ENCODE data around the gene CDK15. TPM values are rescaled to one million over a fixed set of nuclear protein-coding genes. Genes with fewer than 3 reads are reported as not detected.

Gene CDK15
- total RNA-seq, 1 donor from 2014 or later: 6.8 TPM

DNA sequence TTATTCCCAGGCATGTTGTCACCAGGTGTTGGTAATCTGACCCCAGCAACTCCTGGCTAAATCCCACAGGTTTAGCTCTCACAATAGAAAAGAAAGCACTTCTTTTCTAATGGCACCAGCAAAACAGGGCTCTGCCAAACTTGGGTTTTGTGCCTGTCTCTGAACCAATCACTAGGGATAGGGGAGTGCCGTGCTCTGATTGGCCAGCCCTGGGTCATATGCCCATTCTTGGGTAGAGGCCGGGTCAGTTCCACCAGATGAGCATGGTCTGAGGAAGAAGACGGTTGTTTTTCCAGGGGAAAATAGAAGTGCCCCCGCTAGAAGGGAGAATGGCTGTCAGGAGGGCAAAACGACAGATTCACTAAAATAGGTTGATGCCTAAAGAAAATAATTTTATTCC is 14.7 kb downstream of the CDK15 start:
- no peak overlapping the region for H3K27ac Mint-ChIP-seq
- peaks cover 19% of the 10 kb centered on the region for H3K4me1 Mint-ChIP-seq
- peaks cover 11% of the 10 kb centered on the region for H3K9me3 Mint-ChIP-seq
- no peak overlapping the region for H3K4me3 Mint-ChIP-seq
- TF ChIP-seq, protein P1, sequence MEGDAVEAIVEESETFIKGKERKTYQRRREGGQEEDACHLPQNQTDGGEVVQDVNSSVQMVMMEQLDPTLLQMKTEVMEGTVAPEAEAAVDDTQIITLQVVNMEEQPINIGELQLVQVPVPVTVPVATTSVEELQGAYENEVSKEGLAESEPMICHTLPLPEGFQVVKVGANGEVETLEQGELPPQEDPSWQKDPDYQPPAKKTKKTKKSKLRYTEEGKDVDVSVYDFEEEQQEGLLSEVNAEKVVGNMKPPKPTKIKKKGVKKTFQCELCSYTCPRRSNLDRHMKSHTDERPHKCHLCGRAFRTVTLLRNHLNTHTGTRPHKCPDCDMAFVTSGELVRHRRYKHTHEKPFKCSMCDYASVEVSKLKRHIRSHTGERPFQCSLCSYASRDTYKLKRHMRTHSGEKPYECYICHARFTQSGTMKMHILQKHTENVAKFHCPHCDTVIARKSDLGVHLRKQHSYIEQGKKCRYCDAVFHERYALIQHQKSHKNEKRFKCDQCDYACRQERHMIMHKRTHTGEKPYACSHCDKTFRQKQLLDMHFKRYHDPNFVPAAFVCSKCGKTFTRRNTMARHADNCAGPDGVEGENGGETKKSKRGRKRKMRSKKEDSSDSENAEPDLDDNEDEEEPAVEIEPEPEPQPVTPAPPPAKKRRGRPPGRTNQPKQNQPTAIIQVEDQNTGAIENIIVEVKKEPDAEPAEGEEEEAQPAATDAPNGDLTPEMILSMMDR (IDR thresholded peaks at IDR 0.05; ENCODE audit: unreplicated experiment): no peak
- peaks cover 6% of the 10 kb centered on the region for H3K36me3 Mint-ChIP-seq
- no peak for DNase-seq (ENCODE audit: low spot score in 2 of 2, unreplicated experiment in 2 of 2)
- no peaks in the 10 kb centered on the region for H3K27me3 Mint-ChIP-seq (ENCODE audit: low read depth)

DNA sequence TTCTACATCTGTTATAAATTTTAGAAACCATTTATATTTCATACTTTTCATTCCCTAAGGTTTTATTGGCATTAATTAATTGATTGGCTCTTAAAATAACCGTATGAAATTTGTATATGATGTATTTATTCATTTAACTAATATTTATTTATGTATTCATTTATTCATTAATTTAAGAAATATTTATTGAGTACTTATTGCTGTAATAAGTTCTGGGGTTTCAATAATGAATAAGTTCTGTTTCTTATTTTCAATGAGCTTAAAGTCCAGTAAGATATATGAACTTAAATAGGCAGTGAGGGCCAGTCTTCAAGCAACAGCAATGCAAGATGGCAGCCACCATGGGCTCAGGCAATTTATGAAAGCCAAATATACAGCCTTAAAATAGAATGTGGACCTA is 17.9 kb downstream of the CDK15 start:
- H3K36me3 Mint-ChIP-seq: no peaks in the 10 kb centered on the region
- H3K4me1 Mint-ChIP-seq: peaks cover 19% of the 10 kb centered on the region
- no peak overlapping the region for H3K27ac Mint-ChIP-seq
- H3K9me3 Mint-ChIP-seq: peaks cover 5% of the 10 kb centered on the region
- H3K4me3 Mint-ChIP-seq: no peak overlapping the region
- TF ChIP-seq, protein P1 (IDR thresholded peaks at IDR 0.05; ENCODE audit: unreplicated experiment): no peak
- DNase-seq (ENCODE audit: low spot score in 2 of 2, unreplicated experiment in 2 of 2): no peak
- no peaks in the 10 kb centered on the region for H3K27me3 Mint-ChIP-seq (ENCODE audit: low read depth)

DNA sequence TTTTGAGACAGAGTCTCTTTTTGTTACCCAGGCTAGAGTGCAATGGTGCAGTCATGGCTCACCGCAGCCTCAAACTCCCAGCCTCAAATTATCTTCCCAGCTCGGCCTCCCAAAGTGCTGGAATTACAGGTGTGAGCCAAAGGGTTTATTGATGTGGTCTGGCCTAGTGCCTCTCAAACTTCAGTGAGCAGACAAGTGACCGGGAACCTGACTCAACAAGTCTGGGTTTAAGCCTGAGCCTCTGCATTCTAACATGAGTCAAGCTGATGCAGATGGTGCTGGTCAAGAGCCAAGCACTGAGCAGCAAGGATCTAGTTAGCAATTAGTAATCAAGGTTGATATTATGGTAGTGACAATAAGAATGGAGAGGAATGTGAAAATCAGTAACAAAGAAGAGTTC is 21.3 kb downstream of the CDK15 start:
- H3K4me3 Mint-ChIP-seq: no peak overlapping the region
- peaks cover 8% of the 10 kb centered on the region for H3K9me3 Mint-ChIP-seq
- peaks cover 1% of the 10 kb centered on the region for H3K4me1 Mint-ChIP-seq

DNA sequence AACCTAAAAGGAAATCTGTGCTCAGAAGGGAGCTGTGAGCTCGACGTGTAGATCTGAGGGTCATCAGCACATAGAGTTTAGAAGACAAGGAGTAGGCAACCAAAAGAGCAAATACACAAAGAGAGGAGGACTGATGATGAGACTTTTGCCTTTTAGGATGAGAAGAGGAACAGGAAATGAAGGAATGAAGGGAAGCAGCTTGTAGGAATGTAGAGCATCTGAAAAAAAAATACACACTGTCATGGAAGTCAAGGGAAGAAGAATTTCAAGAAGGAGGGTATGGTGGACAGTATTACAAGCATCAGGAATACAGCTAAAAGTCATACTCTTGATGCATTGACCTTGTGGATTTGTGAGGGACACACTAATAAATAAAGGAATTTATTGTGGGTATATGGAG is 21.9 kb downstream of the CDK15 start:
- TF ChIP-seq, protein P1 (IDR thresholded peaks at IDR 0.05; ENCODE audit: unreplicated experiment): no peak
- peaks cover 3% of the 10 kb centered on the region for H3K36me3 Mint-ChIP-seq
- no peaks in the 10 kb centered on the region for H3K4me1 Mint-ChIP-seq
- no peaks in the 10 kb centered on the region for H3K27me3 Mint-ChIP-seq (ENCODE audit: low read depth)
- H3K4me3 Mint-ChIP-seq: no peak overlapping the region
- H3K27ac Mint-ChIP-seq: no peak overlapping the region
- peaks cover 8% of the 10 kb centered on the region for H3K9me3 Mint-ChIP-seq
- no peak for DNase-seq (ENCODE audit: low spot score in 2 of 2, unreplicated experiment in 2 of 2)

More for the DNA sequence above, 21.3 kb downstream of the CDK15 start:
- TF ChIP-seq, protein P1 (IDR thresholded peaks at IDR 0.05; ENCODE audit: unreplicated experiment): no peak
- H3K27me3 Mint-ChIP-seq (ENCODE audit: low read depth): no peaks in the 10 kb centered on the region
- H3K27ac Mint-ChIP-seq: no peak overlapping the region
- peaks cover 3% of the 10 kb centered on the region for H3K36me3 Mint-ChIP-seq
- DNase-seq (ENCODE audit: low spot score in 2 of 2, unreplicated experiment in 2 of 2): no peak

DNA sequence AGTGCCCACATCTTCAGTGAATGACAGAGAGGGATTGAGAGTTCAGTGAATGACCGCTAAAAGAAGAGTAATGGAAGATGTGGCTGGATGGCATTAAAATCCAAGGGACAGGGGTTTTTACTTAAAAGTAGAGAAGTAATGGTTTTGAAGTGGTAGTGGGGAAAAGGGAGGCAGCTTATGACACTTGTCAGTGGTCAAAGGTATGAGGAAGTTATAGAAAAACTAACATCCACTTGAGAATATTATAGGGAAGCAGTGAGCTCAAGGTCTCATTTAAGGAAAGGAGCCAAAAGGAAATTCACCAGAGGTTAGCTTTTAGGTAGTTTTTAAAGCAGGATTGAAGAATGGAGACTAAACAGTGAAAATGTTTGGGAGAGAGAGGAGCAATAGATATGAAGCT is 24.3 kb downstream of the CDK15 start:
- Mint-ChIP-seq H3K4me1 (no peaks in the 10 kb centered on the region), H3K36me3 (peaks cover 3% of the 10 kb centered on the region), H3K9me3 (peaks cover 5% of the 10 kb centered on the region), H3K27me3 (ENCODE audit: low read depth) (no peaks in the 10 kb centered on the region), H3K27ac (no peak overlapping the region), H3K4me3 (no peak overlapping the region)
- DNase-seq (ENCODE audit: low spot score in 2 of 2, unreplicated experiment in 2 of 2): no peak
- TF ChIP-seq, protein P1 (IDR thresholded peaks at IDR 0.05; ENCODE audit: unreplicated experiment): no peak

DNA sequence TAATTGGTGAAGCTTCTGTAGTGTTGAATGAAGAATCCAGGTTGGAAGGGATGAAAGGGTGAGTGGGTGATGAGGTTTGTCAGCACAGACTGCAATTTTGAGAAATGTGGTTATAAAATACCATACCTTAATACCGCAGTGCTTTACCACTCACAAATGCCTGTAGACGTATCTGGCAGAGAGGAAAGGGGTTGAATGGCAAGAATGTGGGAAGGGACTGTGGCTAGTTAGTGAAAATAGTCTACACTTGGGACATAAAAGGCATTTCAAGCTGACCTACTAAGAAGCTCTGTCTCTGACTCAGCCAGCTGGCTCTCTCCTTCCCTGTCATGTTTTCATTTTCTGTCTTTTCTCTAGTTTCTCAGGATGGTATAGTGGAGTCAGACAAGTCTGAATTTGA is 25.1 kb downstream of the CDK15 start:
- H3K36me3 Mint-ChIP-seq: peaks cover 3% of the 10 kb centered on the region
- no peaks in the 10 kb centered on the region for H3K27me3 Mint-ChIP-seq (ENCODE audit: low read depth)
- TF ChIP-seq, protein P1 (IDR thresholded peaks at IDR 0.05; ENCODE audit: unreplicated experiment): no peak
- H3K9me3 Mint-ChIP-seq: peaks cover 3% of the 10 kb centered on the region
- no peak overlapping the region for H3K27ac Mint-ChIP-seq
- no peak overlapping the region for H3K4me3 Mint-ChIP-seq
- DNase-seq (ENCODE audit: low spot score in 2 of 2, unreplicated experiment in 2 of 2): no peak
- no peaks in the 10 kb centered on the region for H3K4me1 Mint-ChIP-seq
